HFFc6 (cell line): Measurements from ENCODE around the gene GPR89A. TPM values are rescaled to one million over a fixed set of nuclear protein-coding genes. Genes with fewer than 3 reads are reported as not detected.

Experiments
- DNase-seq: peaks from one replicate; pipeline ENCODE4 v3.0.0-alpha.2; 2018
- H3K27ac Mint-ChIP-seq: 2 replicates; pipeline ENCODE4 v1.8.0; 2020; ENCODE audit warnings: mild to moderate bottlenecking, mixed read lengths
- H3K27me3 Mint-ChIP-seq: 2 replicates; pipeline ENCODE4 v1.8.0; 2021; ENCODE audit warnings: mild to moderate bottlenecking, moderate library complexity, mixed read lengths; ENCODE audit not compliant: insufficient read depth
- H3K36me3 Mint-ChIP-seq: 2 replicates; pipeline ENCODE4 v1.8.0; 2021; ENCODE audit warnings: low read depth, mixed read lengths
- H3K4me1 Mint-ChIP-seq: 2 replicates; pipeline ENCODE4 v1.8.0; 2020; ENCODE audit warnings: low read depth, mixed read lengths
- H3K4me3 Mint-ChIP-seq: 2 replicates; pipeline ENCODE4 v1.8.0; 2020; ENCODE audit warnings: mild to moderate bottlenecking, moderate library complexity, mixed read lengths
- H3K9me3 Mint-ChIP-seq: 2 replicates; pipeline ENCODE4 v1.8.0; 2020; ENCODE audit warnings: mild to moderate bottlenecking, mixed read lengths
- CTCF ChIP-seq: fragments of 200-600 bp; sonication (generic); IDR thresholded peaks from 2 replicates; pipeline ENCODE4 v1.5.0; 2021; ENCODE audit warnings: antibody characterized with exemption, mild to moderate bottlenecking
- total RNA-seq, 6 experiments: library from RNA; stranded (reverse); fragmentation: NEBNext Ultra II Directional; extraction: Animal tissue kit (Norgen Biotek cat#: 25700); gene quantifications; 2 replicates in 1 of 6; 3 replicates in 5 of 6; pipeline ENCODE4 v1.2.3, GENCODE V29; 2021

GPR89A gene
- total RNA-seq, 6 experiments from 2014 or later = 17.1 to 22.0 (median 19.9) TPM

DNA sequence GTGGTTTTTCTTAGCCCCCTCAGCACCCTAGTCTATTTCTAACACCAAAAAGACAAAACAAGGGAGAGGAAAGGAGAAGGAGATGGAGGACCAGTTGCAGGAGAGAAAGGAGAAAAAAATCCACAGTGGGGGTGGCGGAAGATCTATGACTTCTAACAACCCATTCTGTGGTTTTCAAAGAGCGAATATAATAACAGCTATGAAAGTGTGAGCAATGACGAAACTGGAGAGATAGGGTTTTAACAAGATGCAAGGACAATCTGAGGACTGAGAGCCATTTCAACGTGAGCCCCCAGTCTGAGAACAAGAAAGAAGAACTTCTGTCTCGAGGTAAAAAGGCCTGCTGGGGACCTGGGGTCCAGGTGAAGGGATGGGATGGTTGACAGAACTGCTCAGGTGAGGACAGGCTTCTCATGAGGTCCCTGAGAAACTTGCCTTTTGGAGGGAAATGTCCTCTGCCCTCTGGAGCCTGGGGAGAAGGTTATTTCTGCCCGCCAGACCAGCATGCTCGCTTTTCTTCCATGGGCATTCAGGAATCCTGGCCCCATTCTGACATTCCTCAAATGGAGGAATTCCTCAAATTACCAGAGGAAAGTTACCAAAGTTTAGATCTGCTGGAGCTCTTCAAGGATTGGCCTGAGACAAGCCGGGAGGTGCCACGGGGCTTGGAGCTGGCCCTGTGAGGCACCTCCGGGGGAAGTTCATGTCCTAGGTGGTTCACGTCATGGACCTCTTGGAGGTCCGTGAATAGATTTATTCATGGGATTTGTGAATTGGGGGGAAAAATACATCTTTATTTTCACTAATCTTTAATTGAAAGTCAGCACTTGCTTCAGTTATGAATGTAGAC lies 111.7 kb downstream of the GPR89A start, which contains the start of gene CD160:
CD160 (plus strand) TSS at position 270 of the 850 bp plus-strand sequence. CDS start 8,829 bp downstream, outside the sequence.
- H3K27me3 Mint-ChIP-seq = no peaks in the 10 kb centered on the region; the same call in 1 of the 2 replicates
- H3K27ac Mint-ChIP-seq = peak within 1 kb of the TSS; percentile 85
- DNase-seq = no peak
- H3K4me1 Mint-ChIP-seq = peaks cover 60% of the 10 kb centered on the region
- H3K4me3 Mint-ChIP-seq = no peak within 1 kb of the TSS; the same call in 1 of the 2 replicates
- no peaks in the 10 kb centered on the region for H3K9me3 Mint-ChIP-seq
- TF ChIP-seq CTCF = no peak
- H3K36me3 Mint-ChIP-seq = no peaks in the 10 kb centered on the region

Other genes with a start within 250 kb of the GPR89A start
- gene NBPF20, start 182.4 kb upstream of the GPR89A start, total RNA-seq = 1 to 10 TPM; 1.5 to 2.9 (median 2.3) TPM
- gene PDZK1, start 99.4 kb downstream of the GPR89A start, total RNA-seq = 1 to 10 TPM in 2 of 6 experiments, under 1 TPM in 4; 0.50 to 1.5 (median 0.88) TPM
- not detected for gene CD160, start 111.5 kb downstream of the GPR89A start, total RNA-seq
- gene RNF115, start 216.1 kb downstream of the GPR89A start, total RNA-seq = 10 to 100 TPM; 14.0 to 23.0 (median 21.2) TPM
- 10 to 100 TPM; 31.4 to 39.1 (median 35.1) TPM for gene POLR3C, start 216.2 kb downstream of the GPR89A start, total RNA-seq
- gene NUDT17, start 237.6 kb downstream of the GPR89A start, total RNA-seq = 1 to 10 TPM; 2.4 to 4.5 (median 3.6) TPM